ENCODE results near the gene NR1D2. TPM values are rescaled to one million over a fixed set of nuclear protein-coding genes. Genes with fewer than 3 reads are reported as not detected.
A peak's percentile ranks its signal among the peaks of the same experiment; 100 is the strongest.
"Not testable (repeated sequence)": the region's sequence is repeated elsewhere in the genome, so short reads cannot be mapped to it uniquely, and the experiment has no call there.

Gene NR1D2
- polyA plus RNA-seq, 1 experiment: 18.0 TPM

DNA sequence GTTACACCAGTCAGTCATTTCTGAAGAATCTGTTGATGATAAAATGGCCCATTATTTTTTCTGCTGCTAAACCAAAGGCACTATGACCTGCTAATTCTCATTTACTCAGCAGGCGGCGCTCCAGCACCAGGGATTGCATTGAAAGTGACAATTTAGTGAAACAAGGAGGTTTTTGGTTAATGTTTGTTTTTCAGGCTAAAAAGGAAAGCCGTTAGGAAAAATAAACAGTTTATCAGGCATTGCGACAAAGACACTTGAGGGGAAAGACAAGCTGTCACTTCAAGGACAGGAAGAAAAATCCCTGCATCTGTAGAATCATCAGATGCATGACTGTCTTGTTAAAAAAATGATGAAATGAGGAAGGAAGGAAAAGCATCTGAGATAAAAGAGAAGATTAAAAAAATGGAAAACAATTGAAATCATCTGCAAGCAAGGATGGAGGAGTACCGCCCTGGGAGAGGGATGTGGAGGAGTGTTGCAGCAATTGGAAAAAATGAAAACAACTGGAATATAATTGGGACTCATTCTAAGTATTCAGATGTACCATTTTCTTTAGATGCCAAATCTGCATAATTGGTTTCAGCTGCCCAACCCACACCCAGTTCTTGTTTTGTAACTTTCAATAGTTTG, 54.0 kb downstream of the NR1D2 start:
- Histone ChIP-seq H3K4me3 (ENCODE audit: low read depth, low read length) (no peak overlapping the region), H3K27me3 (ENCODE audit: control insufficient read depth, insufficient read depth, low read length) (peaks cover 1% of the 10 kb centered on the region; the same call in 1 of the 2 replicates), H3K36me3 (ENCODE audit: control insufficient read depth, insufficient read depth, low read length) (no peaks in the 10 kb centered on the region)
- no peak for DNase-seq (ENCODE audit: low read depth)
- ChIA-PET POLR2A (no interaction called here), CTCF (interaction anchor here (0.7 to 4.9 kb wide), 25 partner anchors 14 to 685 kb away, joined by 3 to 31 read pairs (median 4); no protein-coding TSS in a partner anchor)
- TF ChIP-seq, protein P1, sequence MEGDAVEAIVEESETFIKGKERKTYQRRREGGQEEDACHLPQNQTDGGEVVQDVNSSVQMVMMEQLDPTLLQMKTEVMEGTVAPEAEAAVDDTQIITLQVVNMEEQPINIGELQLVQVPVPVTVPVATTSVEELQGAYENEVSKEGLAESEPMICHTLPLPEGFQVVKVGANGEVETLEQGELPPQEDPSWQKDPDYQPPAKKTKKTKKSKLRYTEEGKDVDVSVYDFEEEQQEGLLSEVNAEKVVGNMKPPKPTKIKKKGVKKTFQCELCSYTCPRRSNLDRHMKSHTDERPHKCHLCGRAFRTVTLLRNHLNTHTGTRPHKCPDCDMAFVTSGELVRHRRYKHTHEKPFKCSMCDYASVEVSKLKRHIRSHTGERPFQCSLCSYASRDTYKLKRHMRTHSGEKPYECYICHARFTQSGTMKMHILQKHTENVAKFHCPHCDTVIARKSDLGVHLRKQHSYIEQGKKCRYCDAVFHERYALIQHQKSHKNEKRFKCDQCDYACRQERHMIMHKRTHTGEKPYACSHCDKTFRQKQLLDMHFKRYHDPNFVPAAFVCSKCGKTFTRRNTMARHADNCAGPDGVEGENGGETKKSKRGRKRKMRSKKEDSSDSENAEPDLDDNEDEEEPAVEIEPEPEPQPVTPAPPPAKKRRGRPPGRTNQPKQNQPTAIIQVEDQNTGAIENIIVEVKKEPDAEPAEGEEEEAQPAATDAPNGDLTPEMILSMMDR (IDR thresholded peaks at IDR 0.05; ENCODE audit: insufficient read depth, low read depth, low read length): peak; percentile 89

DNA sequence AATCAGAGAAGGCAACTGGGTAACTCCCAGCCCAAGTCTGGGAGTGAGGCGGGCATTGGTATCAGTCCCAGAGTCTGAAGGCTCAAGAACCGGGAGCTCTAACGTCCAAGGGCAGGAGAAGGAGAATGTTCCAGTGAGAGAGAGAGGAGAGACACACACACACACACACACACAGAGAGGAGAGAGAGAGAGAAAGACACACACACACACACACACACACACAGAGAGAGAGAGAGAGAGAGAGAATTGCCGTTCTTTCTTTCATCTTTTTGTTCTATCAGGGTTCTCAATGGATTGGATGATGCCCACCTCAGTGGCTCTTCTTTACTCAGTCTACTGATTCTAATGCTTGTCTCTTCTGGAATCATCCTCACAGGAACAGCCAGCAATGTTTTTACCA, 57.0 kb downstream of the NR1D2 start:
- Histone ChIP-seq H3K36me3 (ENCODE audit: control insufficient read depth, insufficient read depth, low read length) (no peaks in the 10 kb centered on the region), H3K4me3 (ENCODE audit: low read depth, low read length) (no peak overlapping the region), H3K27me3 (ENCODE audit: control insufficient read depth, insufficient read depth, low read length) (peaks cover 1% of the 10 kb centered on the region; the same call in 1 of the 2 replicates)
- no peak for DNase-seq (ENCODE audit: low read depth)
- ChIA-PET CTCF (interaction anchor here (0.5 kb wide), 1 partner anchor 126 kb away, joined by 3 read pairs; no protein-coding TSS in a partner anchor), POLR2A (no interaction called here)
- TF ChIP-seq, protein P1 (IDR thresholded peaks at IDR 0.05; ENCODE audit: insufficient read depth, low read depth, low read length): no peak

DNA sequence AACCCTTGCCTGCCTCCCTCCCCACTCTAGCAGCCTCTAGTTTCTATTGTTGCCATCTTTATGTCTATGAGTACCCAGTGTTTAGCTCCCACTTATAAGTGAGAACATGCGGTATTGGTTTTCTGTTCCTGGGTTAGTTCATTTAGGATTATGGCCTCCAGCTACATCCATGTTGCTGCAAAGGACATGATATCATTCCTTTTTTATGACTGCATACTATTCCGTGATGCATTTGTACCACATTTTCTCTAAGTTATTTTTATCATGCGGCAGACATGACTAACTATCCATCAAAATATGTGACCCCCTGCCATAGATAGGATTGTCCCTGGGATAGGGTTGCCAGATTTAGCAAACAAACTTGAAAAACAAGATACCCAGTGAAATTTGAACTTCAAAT, 58.4 kb downstream of the NR1D2 start:
- ChIA-PET CTCF (no interaction called here), POLR2A (no interaction called here)
- Histone ChIP-seq H3K36me3 (ENCODE audit: control insufficient read depth, insufficient read depth, low read length) (no peaks in the 10 kb centered on the region), H3K4me3 (ENCODE audit: low read depth, low read length) (no peak overlapping the region), H3K27me3 (ENCODE audit: control insufficient read depth, insufficient read depth, low read length) (peaks cover 1% of the 10 kb centered on the region; the same call in 1 of the 2 replicates)
- no peak for DNase-seq (ENCODE audit: low read depth)
- TF ChIP-seq, protein P1 (IDR thresholded peaks at IDR 0.05; ENCODE audit: insufficient read depth, low read depth, low read length): no peak

DNA sequence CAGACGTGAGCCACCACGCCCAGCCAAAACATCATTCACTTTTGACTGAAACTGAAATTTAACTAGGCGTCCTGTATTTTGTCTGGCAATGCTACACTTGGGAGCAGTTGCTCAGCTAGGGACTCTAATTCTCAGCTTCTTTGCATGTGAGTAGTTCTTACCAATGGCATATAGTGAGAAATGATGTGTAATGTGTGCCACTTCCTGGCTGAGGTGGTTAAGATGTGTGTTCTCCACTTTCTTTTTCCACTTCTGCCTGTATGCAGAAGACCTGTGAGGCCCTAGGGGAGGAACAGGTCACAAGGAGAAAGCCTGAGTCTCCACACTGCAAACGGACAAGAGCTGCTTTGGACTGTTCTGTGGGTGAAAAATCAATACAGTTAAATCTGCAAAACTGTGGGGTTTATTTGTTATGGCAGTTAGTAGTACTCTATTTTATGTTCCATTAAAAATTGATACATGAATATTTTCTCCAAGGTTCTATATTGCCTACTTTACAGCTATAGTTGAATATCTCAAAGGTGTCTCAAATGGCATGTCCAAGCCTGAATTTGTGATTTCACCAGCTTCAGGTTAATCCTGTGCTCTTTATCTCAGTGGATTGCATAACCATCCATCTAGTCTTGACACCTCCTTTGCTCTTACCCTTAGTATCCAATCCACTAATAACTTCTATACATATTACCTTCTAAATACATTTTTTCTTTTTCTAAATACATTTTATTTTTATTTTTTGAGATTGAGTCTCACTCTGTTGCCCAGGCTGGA, 59.3 kb downstream of the NR1D2 start:
- H3K27me3 ChIP-seq (ENCODE audit: control insufficient read depth, insufficient read depth, low read length): peaks cover 1% of the 10 kb centered on the region; the same call in 1 of the 2 replicates
- TF ChIP-seq, protein P1 (IDR thresholded peaks at IDR 0.05; ENCODE audit: insufficient read depth, low read depth, low read length): no peak
- ChIA-PET CTCF (no interaction called here), POLR2A (no interaction called here)
- H3K4me3 ChIP-seq (ENCODE audit: low read depth, low read length): no peak overlapping the region
- no peaks in the 10 kb centered on the region for H3K36me3 ChIP-seq (ENCODE audit: control insufficient read depth, insufficient read depth, low read length)
- DNase-seq (ENCODE audit: low read depth): no peak

DNA sequence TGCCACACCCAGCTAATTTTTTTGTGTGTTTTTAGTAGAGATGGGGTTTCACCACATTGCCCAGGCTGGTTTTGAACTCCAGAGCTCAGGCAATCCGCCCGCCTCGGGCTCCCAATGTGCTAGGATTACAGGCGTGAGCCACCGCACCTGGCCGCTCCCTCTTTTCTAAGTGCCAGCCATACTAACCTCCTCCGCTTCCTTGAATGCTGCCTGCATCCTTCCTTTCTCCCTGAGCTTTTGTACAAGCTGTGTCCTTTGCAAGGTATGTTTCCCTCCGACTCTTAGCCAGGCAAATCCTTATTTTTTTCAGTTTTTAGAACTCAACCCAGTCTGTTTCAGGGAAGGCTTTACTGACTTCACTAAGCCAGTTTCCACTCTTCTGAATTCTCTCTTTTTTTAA, 60.6 kb downstream of the NR1D2 start:
- peaks cover 1% of the 10 kb centered on the region; the same call in 1 of the 2 replicates for H3K27me3 ChIP-seq (ENCODE audit: control insufficient read depth, insufficient read depth, low read length)
- no peak for DNase-seq (ENCODE audit: low read depth)
- TF ChIP-seq, protein P1 (IDR thresholded peaks at IDR 0.05; ENCODE audit: insufficient read depth, low read depth, low read length): no peak
- ChIA-PET POLR2A (no interaction called here), CTCF (interaction anchor here (0.6 to 1.0 kb wide), 3 partner anchors 89 to 675 kb away, joined by 3 read pairs; partner anchors contain the start of genes NKIRAS1 and RPL15)
- no peak overlapping the region for H3K4me3 ChIP-seq (ENCODE audit: low read depth, low read length)
- H3K36me3 ChIP-seq (ENCODE audit: control insufficient read depth, insufficient read depth, low read length): no peaks in the 10 kb centered on the region

DNA sequence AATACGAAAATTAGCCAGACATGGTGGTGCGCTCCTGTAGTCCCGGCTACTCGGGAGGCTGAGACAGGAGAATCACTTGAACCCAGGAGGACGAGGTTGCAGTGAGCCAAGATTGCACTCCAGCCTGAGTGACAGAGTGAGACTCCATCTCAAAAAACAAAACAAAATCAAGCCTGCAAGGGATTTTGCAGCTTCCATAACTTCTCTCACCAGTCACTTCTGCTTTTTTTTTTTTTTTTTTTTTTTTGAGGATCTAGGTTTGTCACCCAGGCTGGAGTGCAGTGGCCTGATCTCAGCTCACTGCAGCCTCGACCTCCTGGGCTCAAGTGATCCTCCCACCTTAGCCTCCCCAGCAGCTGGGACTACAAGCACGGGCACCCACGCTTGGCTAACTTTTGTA, 65.7 kb downstream of the NR1D2 start:
- H3K4me3 ChIP-seq (ENCODE audit: low read depth, low read length); H3K36me3 ChIP-seq (ENCODE audit: control insufficient read depth, insufficient read depth, low read length); DNase-seq (ENCODE audit: low read depth); POLR2A ChIA-PET; H3K27me3 ChIP-seq (ENCODE audit: control insufficient read depth, insufficient read depth, low read length): not testable (repeated sequence)
- CTCF ChIA-PET: interaction anchor here (0.7 kb wide), 1 partner anchor 21 kb away, joined by 3 read pairs; no protein-coding TSS in a partner anchor
